AG04450 (cell line): ENCODE measurements around the gene PRKG2. TPM values are rescaled to one million over a fixed set of nuclear protein-coding genes. Genes with fewer than 3 reads are reported as not detected.

Experiments
- CTCF ChIA-PET: fragments of 300-600, 350-600 bp; formaldehyde crosslinking; extraction: SDS; loops from one replicate; lab custom pipeline; 2022; ENCODE audit warnings: antibody characterized with exemption, inconsistent platforms; lab: Charles Lee
- POLR2A ChIA-PET: fragments of 350-600 bp; formaldehyde crosslinking; extraction: SDS; loops from one replicate; lab custom pipeline; 2021; ENCODE audit warnings: antibody characterized with exemption, inconsistent platforms; lab: Yijun Ruan, JAX
- DNase-seq: peaks from one replicate; pipeline ENCODE4 v3.0.0-alpha.2; 2011; ENCODE audit warnings: low read depth, low spot score
- H3K27ac ChIP-seq: one replicate; pipeline ENCODE4 v1.5.1; 2012; ENCODE audit warnings: low read depth, low read length, control low read depth
- H3K27me3 ChIP-seq: one replicate; pipeline ENCODE4 v1.6.0; 2012; ENCODE audit warnings: low read length; ENCODE audit not compliant: control insufficient read depth, insufficient read depth
- H3K4me3 ChIP-seq: 2 replicates; pipeline ENCODE4 v1.5.1; 2011; ENCODE audit warnings: mild to moderate bottlenecking, low read depth, low read length, control low read depth
- H3K9me3 ChIP-seq: 2 replicates; pipeline ENCODE4 v1.5.1; 2012; ENCODE audit warnings: low read length; ENCODE audit not compliant: control insufficient read depth, insufficient read depth
- CTCF ChIP-seq: IDR thresholded peaks from 2 replicates; pipeline ENCODE4 v1.5.1; 2011; ENCODE audit warnings: low read depth, low read length, control low read depth, inconsistent platforms
- polyA plus RNA-seq: library from polyadenylated mRNA; depleted of rRNA; stranded (reverse); fragments of >200 nt; gene quantifications from 2 replicates; pipeline ENCODE4 v1.2.3, GENCODE V29; 2011

PRKG2 gene
- polyA plus RNA-seq, 1 experiment: 1.6 TPM

GRCh38 chr4:81198609-81199008, 16.4 kb downstream of the PRKG2 start:
- no peak for TF ChIP-seq CTCF
- ChIA-PET POLR2A (no interaction called here), CTCF (interaction anchor here (0.6 to 1.6 kb wide), 4 partner anchors 28 to 1087 kb away, joined by 3 to 7 read pairs (median 3); no protein-coding TSS in a partner anchor)
- no peak for DNase-seq
- Histone ChIP-seq H3K9me3 (no peaks in the 10 kb centered on the region), H3K27me3 (no peaks in the 10 kb centered on the region), H3K4me3 (no peak overlapping the region), H3K27ac (no peak overlapping the region)

- no peaks in the 10 kb centered on the region for H3K9me3 ChIP-seq
- POLR2A ChIA-PET: no interaction called here
- H3K27me3 ChIP-seq: no peaks in the 10 kb centered on the region
- DNase-seq: no peak
- H3K27ac ChIP-seq: no peak overlapping the region
- no peak overlapping the region for H3K4me3 ChIP-seq
- CTCF ChIA-PET: interaction anchor here (0.6 to 1.6 kb wide), 4 partner anchors 27 to 1088 kb away, joined by 3 to 7 read pairs (median 3); no protein-coding TSS in a partner anchor
- TF ChIP-seq CTCF: no peak
Measured at GRCh38 chr4:81197864-81198524, 17.0 kb downstream of the PRKG2 start.

GRCh38 chr4:81196126-81196650, 18.8 kb downstream of the PRKG2 start:
- no peaks in the 10 kb centered on the region for H3K27me3 ChIP-seq
- DNase-seq: no peak
- H3K9me3 ChIP-seq: no peaks in the 10 kb centered on the region
- no peak for TF ChIP-seq CTCF
- CTCF ChIA-PET: interaction anchor here (0.6 to 0.8 kb wide), 2 partner anchors 174 to 942 kb away, joined by 3 read pairs; no protein-coding TSS in a partner anchor
- no peak overlapping the region for H3K4me3 ChIP-seq
- H3K27ac ChIP-seq: no peak overlapping the region
- POLR2A ChIA-PET: no interaction called here

GRCh38 chr4:81195475-81195874, 19.5 kb downstream of the PRKG2 start:
- Histone ChIP-seq H3K4me3 (no peak overlapping the region), H3K27me3 (no peaks in the 10 kb centered on the region), H3K27ac (no peak overlapping the region), H3K9me3 (no peaks in the 10 kb centered on the region)
- no peak for TF ChIP-seq CTCF
- DNase-seq: no peak
- ChIA-PET CTCF (interaction anchor here (0.5 kb wide), 1 partner anchor 13 kb away, joined by 3 read pairs; no protein-coding TSS in a partner anchor), POLR2A (no interaction called here)

- TF ChIP-seq CTCF: no peak
- H3K4me3 ChIP-seq: no peak overlapping the region
- no peaks in the 10 kb centered on the region for H3K27me3 ChIP-seq
- POLR2A ChIA-PET: no interaction called here
- CTCF ChIA-PET: no interaction called here
- H3K9me3 ChIP-seq: no peaks in the 10 kb centered on the region
- no peak overlapping the region for H3K27ac ChIP-seq
- no peak for DNase-seq
Measured at GRCh38 chr4:81194286-81194685, 20.7 kb downstream of the PRKG2 start.
